NCI-H510A (cell line): ENCODE results near the gene STOML2.

ENCODE experiments used
- DNase-seq: peaks from one replicate; lab custom pipeline; 2025; lab: John Stamatoyannopoulos, UW

Gene STOML2

GRCh38 chr9:35072461-35073278, 30.3 kb downstream of the STOML2 start, which contains the start of gene VCP:
TSS of gene VCP (minus strand) at chr9:35072625. CDS start at chr9:35072353, 272 bp downstream.
- peak; percentile 93 for DNase-seq

GRCh38 chr9:35071814-35072460, 31.0 kb downstream of the STOML2 start:
- DNase-seq: peak; percentile 64

- DNase-seq: no peak
These were observed 31.8 kb downstream of the STOML2 start for GRCh38 chr9:35070823-35071813.

- DNase-seq: no peak
These were observed 33.9 kb downstream of the STOML2 start for GRCh38 chr9:35069020-35069419.

GRCh38 chr9:35067056-35067455, 35.9 kb downstream of the STOML2 start:
- DNase-seq: no peak

GRCh38 chr9:35060548-35061207, 42.3 kb downstream of the STOML2 start:
- no peak for DNase-seq

GRCh38 chr9:35059438-35059837, 43.5 kb downstream of the STOML2 start:
- no peak for DNase-seq

GRCh38 chr9:35057271-35057620, 45.7 kb downstream of the STOML2 start:
- DNase-seq: no peak

GRCh38 chr9:35056571-35057270, 46.2 kb downstream of the STOML2 start:
- no peak for DNase-seq

GRCh38 chr9:35054871-35055644, 47.9 kb downstream of the STOML2 start:
- no peak for DNase-seq

- DNase-seq: no peak
These were observed 48.6 kb downstream of the STOML2 start for GRCh38 chr9:35054185-35054835.

GRCh38 chr9:35051069-35051967, 51.6 kb downstream of the STOML2 start:
- no peak for DNase-seq
